ENCODE measurements around the gene INSM1. TPM values are rescaled to one million over a fixed set of nuclear protein-coding genes. Genes with fewer than 3 reads are reported as not detected.
A peak's percentile ranks its signal among the peaks of the same experiment; 100 is the strongest.

The INSM1 gene
- total RNA-seq, 4 donors from 2014 or later: not detected

DNA sequence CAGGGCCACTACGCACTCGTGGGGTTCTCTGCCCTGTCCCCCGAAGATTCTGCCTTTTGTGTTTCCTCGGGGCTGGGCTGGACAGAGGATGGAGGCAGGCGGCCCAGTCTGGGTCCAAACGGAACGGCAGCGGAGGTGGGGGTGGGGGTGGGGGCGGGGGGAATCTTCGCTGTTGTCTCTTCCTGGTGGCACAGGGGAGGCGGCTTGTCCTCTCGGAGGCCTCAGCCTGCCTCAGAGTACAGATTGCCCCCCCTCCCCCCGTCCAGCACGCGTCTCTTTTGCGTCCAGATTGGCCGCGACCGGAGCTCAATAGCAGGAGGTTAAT lies 1.4 kb upstream of the INSM1 start:
- Histone ChIP-seq H3K9me3 (no peaks in the 10 kb centered on the region), H3K36me3 (no peaks in the 10 kb centered on the region), H3K4me3 (no peak overlapping the region), H3K4me1 (peaks cover 3 to 8% of the 10 kb centered on the region in 2 donors), H3K27ac (no peak overlapping the region), H3K27me3 (peaks cover 67 to 77% (median 76%) of the 10 kb centered on the region in 3 donors)
- DNase-seq: no peak
- in situ Hi-C loops (cut with MboI; ENCODE audit: low sequenced_read_pairs in 4 of 4) (no loop called here), intact Hi-C loops (cut with DNase I; ENCODE audit: low total_unique reads) (no loop called here)
- no peak for ATAC-seq
- TF ChIP-seq, protein P1, sequence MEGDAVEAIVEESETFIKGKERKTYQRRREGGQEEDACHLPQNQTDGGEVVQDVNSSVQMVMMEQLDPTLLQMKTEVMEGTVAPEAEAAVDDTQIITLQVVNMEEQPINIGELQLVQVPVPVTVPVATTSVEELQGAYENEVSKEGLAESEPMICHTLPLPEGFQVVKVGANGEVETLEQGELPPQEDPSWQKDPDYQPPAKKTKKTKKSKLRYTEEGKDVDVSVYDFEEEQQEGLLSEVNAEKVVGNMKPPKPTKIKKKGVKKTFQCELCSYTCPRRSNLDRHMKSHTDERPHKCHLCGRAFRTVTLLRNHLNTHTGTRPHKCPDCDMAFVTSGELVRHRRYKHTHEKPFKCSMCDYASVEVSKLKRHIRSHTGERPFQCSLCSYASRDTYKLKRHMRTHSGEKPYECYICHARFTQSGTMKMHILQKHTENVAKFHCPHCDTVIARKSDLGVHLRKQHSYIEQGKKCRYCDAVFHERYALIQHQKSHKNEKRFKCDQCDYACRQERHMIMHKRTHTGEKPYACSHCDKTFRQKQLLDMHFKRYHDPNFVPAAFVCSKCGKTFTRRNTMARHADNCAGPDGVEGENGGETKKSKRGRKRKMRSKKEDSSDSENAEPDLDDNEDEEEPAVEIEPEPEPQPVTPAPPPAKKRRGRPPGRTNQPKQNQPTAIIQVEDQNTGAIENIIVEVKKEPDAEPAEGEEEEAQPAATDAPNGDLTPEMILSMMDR (IDR thresholded peaks at IDR 0.05 in 4 of 5, conservative IDR thresholded peaks at IDR 0.05 in 1 of 5): no peak
- no peak for TF ChIP-seq POLR2A (IDR thresholded peaks at IDR 0.05)

- DNase-seq (no peak), ATAC-seq (no peak)
- Histone ChIP-seq H3K9me3 (no peaks in the 10 kb centered on the region), H3K4me1 (peaks cover 3 to 8% of the 10 kb centered on the region in 2 donors), H3K27me3 (peaks cover 70 to 77% (median 73%) of the 10 kb centered on the region in 3 donors), H3K4me3 (peak overlapping the region in 3 of 4 donors; percentile 29 to 46 (median 36)), H3K27ac (no peak overlapping the region), H3K36me3 (no peaks in the 10 kb centered on the region)
- no peak for TF ChIP-seq POLR2A (IDR thresholded peaks at IDR 0.05)
- TF ChIP-seq, protein P1 (IDR thresholded peaks at IDR 0.05 in 4 of 5, conservative IDR thresholded peaks at IDR 0.05 in 1 of 5): no peak
- intact Hi-C loops (cut with DNase I; ENCODE audit: low total_unique reads): no loop called here
- in situ Hi-C loops (cut with MboI; ENCODE audit: low sequenced_read_pairs in 4 of 4): no loop called here
Measured at GRCh38 chr20:20366876-20367574, 879 bp upstream of the INSM1 start.

GRCh38 chr20:20368418-20369249 lies 730 bp downstream of the INSM1 start:
- in situ Hi-C loops (cut with MboI; ENCODE audit: low sequenced_read_pairs in 4 of 4): no loop called here
- H3K27ac ChIP-seq: no peak overlapping the region
- peaks cover 61 to 69% (median 67%) of the 10 kb centered on the region in 3 donors for H3K27me3 ChIP-seq
- peak overlapping the region; percentile 4 to 44 (median 29) for H3K4me3 ChIP-seq
- no peaks in the 10 kb centered on the region for H3K9me3 ChIP-seq
- H3K36me3 ChIP-seq: no peaks in the 10 kb centered on the region
- ATAC-seq: peak in 1 of 2 donors; percentile 36
- peaks cover 3 to 8% of the 10 kb centered on the region in 2 donors for H3K4me1 ChIP-seq
- TF ChIP-seq, protein P1 (IDR thresholded peaks at IDR 0.05 in 4 of 5, conservative IDR thresholded peaks at IDR 0.05 in 1 of 5): no peak
- TF ChIP-seq POLR2A (IDR thresholded peaks at IDR 0.05): no peak
- DNase-seq: no peak
- intact Hi-C loops (cut with DNase I; ENCODE audit: low total_unique reads): no loop called here

- no peak for ATAC-seq
- H3K4me1 ChIP-seq: peaks cover 3 to 8% of the 10 kb centered on the region in 2 donors
- peaks cover 53 to 64% (median 62%) of the 10 kb centered on the region in 3 donors for H3K27me3 ChIP-seq
- no peaks in the 10 kb centered on the region for H3K36me3 ChIP-seq
- no peak for DNase-seq
- TF ChIP-seq, protein P1 (IDR thresholded peaks at IDR 0.05 in 4 of 5, conservative IDR thresholded peaks at IDR 0.05 in 1 of 5): no peak
- TF ChIP-seq POLR2A (IDR thresholded peaks at IDR 0.05): no peak
- in situ Hi-C loops (cut with MboI; ENCODE audit: low sequenced_read_pairs in 4 of 4): no loop called here
- intact Hi-C loops (cut with DNase I; ENCODE audit: low total_unique reads): no loop called here
- H3K27ac ChIP-seq: no peak overlapping the region
- peak overlapping the region; percentile 4 to 44 (median 29) for H3K4me3 ChIP-seq
- no peaks in the 10 kb centered on the region for H3K9me3 ChIP-seq
Measured at GRCh38 chr20:20369250-20370093, 1.6 kb downstream of the INSM1 start.

All from gastrocnemius medialis (tissue), 4 donors.